GM12878 (cell line): ENCODE data around the gene BIRC5. TPM values are rescaled to one million over a fixed set of nuclear protein-coding genes. Genes with fewer than 3 reads are reported as not detected.

Experiments
- ATAC-seq: fragments of 200-7000 bp; cut with Tn5 transposase; 3 replicates; pipeline ENCODE4 v1.9.1; 2020; ENCODE audit warnings: mild to moderate bottlenecking, moderate library complexity
- BruUV-seq: library from RNA; stranded (reverse); fragments of 400-500 nt; replicated peaks from 2 replicates; lab custom pipeline; 2021; lab: Mats Ljungman, UMichigan
- CTCF ChIA-PET: fragments of 300-600 bp; sonication (Branson Sonifier 250); formaldehyde crosslinking; extraction: SDS; loops from one replicate; lab custom pipeline; 2021; ENCODE audit warnings: inconsistent platforms; lab: Yijun Ruan, JAX
- POLR2A ChIA-PET: fragments of 350-600 bp; formaldehyde crosslinking; extraction: SDS; loops from one replicate; lab custom pipeline; 2021; ENCODE audit warnings: inconsistent platforms; lab: Charles Lee
- RAD21 ChIA-PET: fragments of 300-600 bp; sonication (Branson Sonifier 250); formaldehyde crosslinking; loops from one replicate; lab custom pipeline; 2023; ENCODE audit warnings: antibody characterized with exemption; ENCODE audit not compliant: unreplicated experiment; lab: Charles Lee
- SMC1A ChIA-PET: fragments of 300-600 bp; sonication (Branson Sonifier 250); formaldehyde crosslinking; loops from one replicate; lab custom pipeline; 2023; ENCODE audit not compliant: unreplicated experiment, uncharacterized antibody; lab: Charles Lee
- DNase-seq: peaks from one replicate; pipeline ENCODE4 v3.0.0-alpha.2; 2011; ENCODE audit warnings: low read depth, low spot score
- FAIRE-seq: peaks from 3 replicates; lab custom pipeline; 2011; peaks lifted over from hg19 to GRCh38; lab: Jason Lieb, UNC
- H2AFZ ChIP-seq: 2 replicates; pipeline ENCODE4 v1.6.0; 2011; ENCODE audit warnings: low read depth, low read length, control low read depth; ENCODE audit not compliant: control insufficient read depth
- H3K27ac ChIP-seq: 2 replicates; pipeline ENCODE4 v1.5.1; 2011; ENCODE audit warnings: control low read depth; ENCODE audit not compliant: control insufficient read depth, insufficient read depth
- H3K27me3 ChIP-seq, 2 experiments: replicated peaks in 1 of 2; 2 replicates each; pipeline versions ENCODE4 v1.6.0 to v1.6.1; 2011; ENCODE audit warnings: low read length in 1 of 2; ENCODE audit not compliant: control insufficient read depth in 2 of 2, insufficient read depth in 2 of 2
- H3K36me3 ChIP-seq, 2 experiments: 2 replicates each; pipeline ENCODE4 v1.5.1; 2011; ENCODE audit warnings: low read length in 1 of 2; ENCODE audit not compliant: control insufficient read depth in 2 of 2, insufficient read depth in 2 of 2
- H3K4me1 ChIP-seq: 2 replicates; pipeline ENCODE4 v1.6.1; 2011; ENCODE audit warnings: mild to moderate bottlenecking, low read length, moderate library complexity, mixed read lengths; ENCODE audit not compliant: control insufficient read depth, insufficient read depth
- H3K4me2 ChIP-seq: 2 replicates; pipeline ENCODE4 v1.6.0; 2011; ENCODE audit warnings: control low read depth; ENCODE audit not compliant: control insufficient read depth, insufficient read depth
- H3K4me3 ChIP-seq: fragments of 200-600 bp; sonication (generic); 2 replicates; pipeline ENCODE4 v1.5.1; 2016
- H3K79me2 ChIP-seq: 2 replicates; pipeline ENCODE4 v1.6.0; 2011; ENCODE audit warnings: low read length; ENCODE audit not compliant: control insufficient read depth, insufficient read depth
- H3K9ac ChIP-seq: 2 replicates; pipeline ENCODE4 v1.8.0; 2011; ENCODE audit warnings: low read length, control low read depth, mixed read lengths; ENCODE audit not compliant: control insufficient read depth, insufficient read depth
- H3K9me3 ChIP-seq: replicated peaks from 3 replicates; pipeline ENCODE4 v1.5.1; 2011; ENCODE audit warnings: mild to moderate bottlenecking, low read length; ENCODE audit not compliant: control insufficient read depth, insufficient read depth
- H4K20me1 ChIP-seq: 2 replicates; pipeline ENCODE4 v1.6.0; 2011; ENCODE audit not compliant: control insufficient read depth, insufficient read depth
- CBX5 ChIP-seq: sonication (generic); IDR thresholded peaks from 2 replicates; pipeline ENCODE4 v1.6.1; 2016; ENCODE audit warnings: low read depth, moderate library complexity, mild to moderate bottlenecking, inconsistent platforms
- CREB1 ChIP-seq: IDR thresholded peaks from 2 replicates; pipeline ENCODE4 v1.6.1; 2012; ENCODE audit warnings: low read depth, mild to moderate bottlenecking, inconsistent platforms
- CREM ChIP-seq: IDR thresholded peaks from 2 replicates; pipeline ENCODE4 v1.6.1; 2014; ENCODE audit warnings: antibody characterized with exemption, low read depth
- EED ChIP-seq: sonication (generic); IDR thresholded peaks from 2 replicates; pipeline ENCODE4 v1.6.1; 2016; ENCODE audit warnings: antibody characterized with exemption, low read depth
- FOXM1 ChIP-seq: IDR thresholded peaks from 2 replicates; pipeline ENCODE4 v1.6.1; 2012; ENCODE audit warnings: low read depth, mild to moderate bottlenecking, inconsistent platforms, low read length, moderate library complexity
- HCFC1 ChIP-seq: fragments of 150-350 bp; IDR thresholded peaks from 2 replicates; pipeline ENCODE4 v1.6.1; 2014; ENCODE audit warnings: low read length
- IKZF1 ChIP-seq: fragments of 450-650 bp; conservative IDR thresholded peaks from 2 replicates; pipeline ENCODE4 v1.6.1; 2017; ENCODE audit warnings: antibody characterized with exemption, mild to moderate bottlenecking
- MTA3 ChIP-seq: IDR thresholded peaks from 2 replicates; pipeline ENCODE4 v1.6.1; 2012; ENCODE audit warnings: low read length, inconsistent platforms, borderline replicate concordance
- NR2C1 ChIP-seq: fragments of 450-650 bp; IDR thresholded peaks from 2 replicates; pipeline ENCODE4 v1.6.1; 2017; ENCODE audit warnings: antibody characterized with exemption, mild to moderate bottlenecking, moderate library complexity
- POLR2A ChIP-seq: IDR thresholded peaks from 2 replicates; pipeline ENCODE4 v1.6.1; 2011; ENCODE audit warnings: low read depth, mild to moderate bottlenecking, low read length
- RAD21 ChIP-seq: IDR thresholded peaks from 2 replicates; pipeline ENCODE4 v1.6.1; 2011; ENCODE audit warnings: mild to moderate bottlenecking, low read depth, low read length, moderate library complexity; ENCODE audit not compliant: insufficient read depth
- RAD51 ChIP-seq: fragments of 450-650 bp; IDR thresholded peaks from 2 replicates; pipeline ENCODE4 v1.6.1; 2016; ENCODE audit warnings: moderate library complexity, mild to moderate bottlenecking, inconsistent platforms
- RELA ChIP-seq: fragments of 450-650 bp; IDR thresholded peaks from 2 replicates; pipeline ENCODE4 v1.8.0; 2014; ENCODE audit warnings: borderline replicate concordance; ENCODE audit not compliant: partially characterized antibody
- SMAD5 ChIP-seq: IDR thresholded peaks from 2 replicates; pipeline ENCODE4 v1.6.1; 2016; ENCODE audit warnings: antibody characterized with exemption, low read depth
- TBL1XR1 ChIP-seq: IDR thresholded peaks from 2 replicates; pipeline ENCODE4 v1.6.1; 2012; ENCODE audit warnings: low read depth, low read length, improper control_type of control experiment
- ZBED1 ChIP-seq: IDR thresholded peaks from 2 replicates; pipeline ENCODE4 v1.6.1; 2016; ENCODE audit warnings: borderline replicate concordance
- WGBS: methylation state at CpG from one replicate; pipeline ENCODE4 v1.1.6; 2016; ENCODE audit warnings: low lambda C conversion rate; ENCODE audit not compliant: insufficient replicate concordance, insufficient coverage; ENCODE audit errors: missing lambda C conversion rate; 5-methylcytosine and 5-hydroxymethylcytosine counted together
- in situ Hi-C: fragments of 300-500 bp; cut with MboI; formaldehyde crosslinking; loops from 9 replicates; pipeline ENCODE4 v1.14.3; 2018; ENCODE audit warnings: mixed read lengths
- intact Hi-C: fragments of 100-400 bp; cut with micrococcal nuclease; formaldehyde crosslinking; loops from one replicate; pipeline ENCODE4 v1.14.2; 2022; ENCODE audit not compliant: unreplicated experiment
- polyA plus RNA-seq, 11 experiments: library from polyadenylated mRNA; depleted of rRNA in 4 of 11; unstranded in 6 of 11; stranded (reverse) in 5 of 11; fragments of >200 nt; fragmentation: Nextera tagmentation in 4 of 11; fragmentation: Illumina TruSeq in 1 of 11; extraction: Ambion mirVana in 4 of 11; extraction: Trizol in 1 of 11; gene quantifications; 1 replicate in 1 of 11; 2 replicates in 10 of 11; pipeline versions ENCODE4 v1.2.1 to v1.2.3, GENCODE V29; 2011 to 2016; ENCODE audit warnings: inconsistent platforms in 2 of 11, missing spikeins in 2 of 11, low read depth in 1 of 11
- total RNA-seq, 4 experiments: library from RNA; depleted of rRNA in 3 of 4; stranded (reverse); fragments of >200 nt in 3 of 4; fragmentation: Illumina TruSeq in 1 of 4; extraction: Trizol in 1 of 4; gene quantifications; 2 replicates each; pipeline versions ENCODE4 v1.2.1 to v1.2.3, GENCODE V29; 2013 to 2021
- TF ChIP-seq, protein P1 (sequence below): fragments of 450-650 bp; IDR thresholded peaks from 2 replicates; pipeline ENCODE4 v1.6.1; 2017; ENCODE audit warnings: mild to moderate bottlenecking
- TF ChIP-seq, protein P2 (sequence below): fragments of 450-650 bp; conservative IDR thresholded peaks from 2 replicates; pipeline ENCODE4 v1.6.1; 2017; ENCODE audit warnings: mild to moderate bottlenecking, moderate library complexity
- TF ChIP-seq, protein P3 (sequence below): fragments of 450-650 bp; IDR thresholded peaks from 2 replicates; pipeline ENCODE4 v1.6.1; 2016; ENCODE audit warnings: mild to moderate bottlenecking

BIRC5 gene
- total and polyA plus RNA-seq, 10 of the 15 experiments (the other 5 are each of a cell fraction or from before 2014, with no cell fraction given), result 41.0 to 175 (median 90.8) TPM

DNA sequence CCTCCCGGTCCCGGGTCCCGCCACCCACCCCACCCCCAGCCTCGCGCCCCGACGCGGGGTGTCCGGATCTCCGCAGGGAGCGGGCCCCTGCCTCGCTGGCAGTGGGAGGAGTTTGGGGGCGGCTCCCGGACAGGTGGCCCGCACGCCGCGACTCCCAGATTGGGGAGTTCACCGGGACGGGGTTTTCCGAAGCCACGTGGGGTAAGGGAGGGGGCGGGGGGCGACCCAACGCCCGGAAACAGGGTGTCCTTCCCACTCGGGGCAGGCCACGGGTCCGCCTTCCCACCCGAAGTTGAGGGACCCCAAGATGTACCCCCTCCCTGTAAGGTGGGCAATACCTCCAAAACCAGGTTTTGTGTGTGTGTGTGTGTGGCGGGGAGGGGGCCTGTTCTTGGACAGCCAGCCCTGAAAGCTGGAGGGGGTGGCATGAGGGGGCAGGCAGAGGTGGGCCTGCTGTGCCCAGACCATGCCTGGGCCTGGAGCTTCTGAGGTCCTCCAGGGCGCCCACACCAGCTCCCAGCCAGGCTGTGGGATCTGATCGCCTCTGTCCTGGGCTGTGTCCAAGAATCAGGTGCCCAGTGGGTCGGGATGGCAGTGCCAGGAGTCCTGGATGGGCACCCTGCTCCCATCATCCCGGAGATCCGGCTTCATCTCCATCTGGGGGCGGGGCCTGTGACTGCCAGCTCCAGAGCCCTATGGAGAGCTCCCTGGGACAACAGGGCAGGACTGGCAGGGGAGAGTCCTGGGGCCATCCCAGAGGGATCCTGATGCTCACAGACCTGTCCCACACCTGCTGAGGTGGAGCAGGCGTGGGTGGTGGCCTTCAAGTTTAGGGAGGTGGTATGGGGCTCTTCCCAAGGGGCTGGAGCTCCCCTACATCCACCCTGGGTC lies 44.9 kb upstream of the BIRC5 start:
- no peaks in the 10 kb centered on the region for H3K9me3 ChIP-seq
- peaks cover 54% of the 10 kb centered on the region for H3K79me2 ChIP-seq
- no peaks in the 10 kb centered on the region for H3K27me3 ChIP-seq
- no TSS peak for BruUV-seq
- peaks cover 38% of the 10 kb centered on the region for H3K4me1 ChIP-seq
- RAD21 ChIA-PET, result interaction anchor here (0.8 to 2.2 kb wide), 9 partner anchors 11 to 82 kb away, joined by 3 to 8 read pairs (median 4); partner anchors contain the start of gene TMC8
- CTCF ChIA-PET, result interaction anchor here (0.6 to 1.9 kb wide), 7 partner anchors 11 to 37 kb away, joined by 3 to 11 read pairs (median 4); no protein-coding TSS in a partner anchor
- H3K4me2 ChIP-seq, result peak overlapping the region; percentile 96
- peak overlapping the region; percentile 94 for H3K27ac ChIP-seq
- ATAC-seq (peak; percentile 42), DNase-seq (no peak), FAIRE-seq (no peak)
- H3K36me3 ChIP-seq, result peaks cover 0 to 19% of the 10 kb centered on the region in 2 experiments; a peak in 3 of 4 replicates
- no peaks in the 10 kb centered on the region; the same call in 1 of the 2 replicates for H4K20me1 ChIP-seq
- no peak overlapping the region for H2AFZ ChIP-seq
- H3K4me3 ChIP-seq, result peak overlapping the region; percentile 70
- peak overlapping the region; percentile 97 for H3K9ac ChIP-seq
- in situ Hi-C loops (loop anchor here (25.0 kb wide), 1 partner anchor 1907 kb away; the partner anchor contains the start of gene UBALD2), intact Hi-C loops (loop anchor here (2.0 kb wide), 1 partner anchor 14 kb away; no protein-coding TSS in a partner anchor)
- POLR2A ChIA-PET, result interaction anchor here (0.6 to 8.7 kb wide), 9 partner anchors 9 to 55 kb away, joined by 4 to 85 read pairs (median 6); partner anchors contain the start of genes TMC6 and TMC8
- WGBS, result 0% methylated on average over 20 of the region's 38 CpGs
- SMC1A ChIA-PET, result interaction anchor here (1.1 to 1.9 kb wide), 8 partner anchors 14 to 41 kb away, joined by 3 to 11 read pairs (median 5); no protein-coding TSS in a partner anchor
- TF ChIP-seq SMAD5 (no peak), RELA (peak; percentile 89), NR2C1 (no peak), CREB1 (peak; percentile 14; the same call in 1 of the 2 replicates), CREM (0 out of 2 replicates have a peak, but pooled peaks have one; percentile 20), IKZF1 (peak; percentile 0; the same call in 1 of the 2 replicates), CBX5 (no peak), MTA3 (0 out of 2 replicates have a peak, but pooled peaks have one; percentile 20), RAD51 (peak; percentile 63; the same call in 1 of the 2 replicates), ZBED1 (0 out of 2 replicates have a peak, but pooled peaks have one; percentile 18), HCFC1 (no peak), TBL1XR1 (0 out of 2 replicates have a peak, but pooled peaks have one; percentile 49), POLR2A (peak; percentile 52), RAD21 (no peak), FOXM1 (no peak), EED (0 out of 2 replicates have a peak, but pooled peaks have one; percentile 19)
- TF ChIP-seq, protein P1, sequence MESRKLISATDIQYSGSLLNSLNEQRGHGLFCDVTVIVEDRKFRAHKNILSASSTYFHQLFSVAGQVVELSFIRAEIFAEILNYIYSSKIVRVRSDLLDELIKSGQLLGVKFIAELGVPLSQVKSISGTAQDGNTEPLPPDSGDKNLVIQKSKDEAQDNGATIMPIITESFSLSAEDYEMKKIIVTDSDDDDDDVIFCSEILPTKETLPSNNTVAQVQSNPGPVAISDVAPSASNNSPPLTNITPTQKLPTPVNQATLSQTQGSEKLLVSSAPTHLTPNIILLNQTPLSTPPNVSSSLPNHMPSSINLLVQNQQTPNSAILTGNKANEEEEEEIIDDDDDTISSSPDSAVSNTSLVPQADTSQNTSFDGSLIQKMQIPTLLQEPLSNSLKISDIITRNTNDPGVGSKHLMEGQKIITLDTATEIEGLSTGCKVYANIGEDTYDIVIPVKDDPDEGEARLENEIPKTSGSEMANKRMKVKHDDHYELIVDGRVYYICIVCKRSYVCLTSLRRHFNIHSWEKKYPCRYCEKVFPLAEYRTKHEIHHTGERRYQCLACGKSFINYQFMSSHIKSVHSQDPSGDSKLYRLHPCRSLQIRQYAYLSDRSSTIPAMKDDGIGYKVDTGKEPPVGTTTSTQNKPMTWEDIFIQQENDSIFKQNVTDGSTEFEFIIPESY, result no peak
- TF ChIP-seq, protein P2, sequence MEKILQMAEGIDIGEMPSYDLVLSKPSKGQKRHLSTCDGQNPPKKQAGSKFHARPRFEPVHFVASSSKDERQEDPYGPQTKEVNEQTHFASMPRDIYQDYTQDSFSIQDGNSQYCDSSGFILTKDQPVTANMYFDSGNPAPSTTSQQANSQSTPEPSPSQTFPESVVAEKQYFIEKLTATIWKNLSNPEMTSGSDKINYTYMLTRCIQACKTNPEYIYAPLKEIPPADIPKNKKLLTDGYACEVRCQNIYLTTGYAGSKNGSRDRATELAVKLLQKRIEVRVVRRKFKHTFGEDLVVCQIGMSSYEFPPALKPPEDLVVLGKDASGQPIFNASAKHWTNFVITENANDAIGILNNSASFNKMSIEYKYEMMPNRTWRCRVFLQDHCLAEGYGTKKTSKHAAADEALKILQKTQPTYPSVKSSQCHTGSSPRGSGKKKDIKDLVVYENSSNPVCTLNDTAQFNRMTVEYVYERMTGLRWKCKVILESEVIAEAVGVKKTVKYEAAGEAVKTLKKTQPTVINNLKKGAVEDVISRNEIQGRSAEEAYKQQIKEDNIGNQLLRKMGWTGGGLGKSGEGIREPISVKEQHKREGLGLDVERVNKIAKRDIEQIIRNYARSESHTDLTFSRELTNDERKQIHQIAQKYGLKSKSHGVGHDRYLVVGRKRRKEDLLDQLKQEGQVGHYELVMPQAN, result no peak
- TF ChIP-seq, protein P3, sequence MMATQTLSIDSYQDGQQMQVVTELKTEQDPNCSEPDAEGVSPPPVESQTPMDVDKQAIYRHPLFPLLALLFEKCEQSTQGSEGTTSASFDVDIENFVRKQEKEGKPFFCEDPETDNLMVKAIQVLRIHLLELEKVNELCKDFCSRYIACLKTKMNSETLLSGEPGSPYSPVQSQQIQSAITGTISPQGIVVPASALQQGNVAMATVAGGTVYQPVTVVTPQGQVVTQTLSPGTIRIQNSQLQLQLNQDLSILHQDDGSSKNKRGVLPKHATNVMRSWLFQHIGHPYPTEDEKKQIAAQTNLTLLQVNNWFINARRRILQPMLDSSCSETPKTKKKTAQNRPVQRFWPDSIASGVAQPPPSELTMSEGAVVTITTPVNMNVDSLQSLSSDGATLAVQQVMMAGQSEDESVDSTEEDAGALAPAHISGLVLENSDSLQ, result peak; percentile 75
